ENCODE results near the gene KCNN4. TPM values are rescaled to one million over a fixed set of nuclear protein-coding genes. Genes with fewer than 3 reads are reported as not detected.

KCNN4 gene
- total and polyA plus RNA-seq, 10 of the 15 experiments (the other 5 are each of a cell fraction or from before 2014, with no cell fraction given) = 1.4 to 112 (median 77.9) TPM

DNA sequence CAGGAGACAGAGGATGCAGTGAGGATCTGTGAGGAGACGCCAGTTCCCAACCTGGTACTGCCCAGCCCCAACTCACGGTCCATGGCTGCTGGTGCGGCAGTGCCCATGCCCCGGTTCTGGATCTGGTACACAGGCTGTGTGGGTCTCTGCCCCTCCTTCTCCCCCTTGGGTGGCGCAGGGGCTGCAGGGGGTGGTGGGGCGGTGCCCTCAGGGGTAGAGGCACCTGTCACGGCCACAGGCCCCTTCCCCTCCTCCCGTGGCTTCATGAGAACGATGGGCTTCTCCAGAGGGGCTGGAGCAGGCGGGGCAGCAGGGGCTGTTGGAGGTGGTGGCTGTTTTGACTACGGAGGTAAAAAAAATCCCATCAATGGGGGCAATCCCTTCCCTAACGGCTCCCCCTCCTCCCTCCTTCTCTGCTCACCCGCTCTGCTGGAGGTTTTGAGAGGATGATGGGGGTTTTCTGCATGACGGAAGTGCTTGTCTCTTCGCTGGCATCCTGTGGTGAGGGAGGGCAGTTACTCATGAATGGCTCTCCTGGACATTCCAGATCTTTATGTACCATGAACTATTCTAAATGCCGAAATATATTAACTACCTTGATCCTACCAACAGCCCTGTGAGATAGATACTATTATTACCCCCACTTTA lies 33.1 kb downstream of the KCNN4 start (continued):
- TF ChIP-seq, protein P1, sequence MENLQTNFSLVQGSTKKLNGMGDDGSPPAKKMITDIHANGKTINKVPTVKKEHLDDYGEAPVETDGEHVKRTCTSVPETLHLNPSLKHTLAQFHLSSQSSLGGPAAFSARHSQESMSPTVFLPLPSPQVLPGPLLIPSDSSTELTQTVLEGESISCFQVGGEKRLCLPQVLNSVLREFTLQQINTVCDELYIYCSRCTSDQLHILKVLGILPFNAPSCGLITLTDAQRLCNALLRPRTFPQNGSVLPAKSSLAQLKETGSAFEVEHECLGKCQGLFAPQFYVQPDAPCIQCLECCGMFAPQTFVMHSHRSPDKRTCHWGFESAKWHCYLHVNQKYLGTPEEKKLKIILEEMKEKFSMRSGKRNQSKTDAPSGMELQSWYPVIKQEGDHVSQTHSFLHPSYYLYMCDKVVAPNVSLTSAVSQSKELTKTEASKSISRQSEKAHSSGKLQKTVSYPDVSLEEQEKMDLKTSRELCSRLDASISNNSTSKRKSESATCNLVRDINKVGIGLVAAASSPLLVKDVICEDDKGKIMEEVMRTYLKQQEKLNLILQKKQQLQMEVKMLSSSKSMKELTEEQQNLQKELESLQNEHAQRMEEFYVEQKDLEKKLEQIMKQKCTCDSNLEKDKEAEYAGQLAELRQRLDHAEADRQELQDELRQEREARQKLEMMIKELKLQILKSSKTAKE (IDR thresholded peaks at IDR 0.05; ENCODE audit: low read depth, poor library complexity, severe bottlenecking) = no peak
- TF ChIP-seq, protein P2, sequence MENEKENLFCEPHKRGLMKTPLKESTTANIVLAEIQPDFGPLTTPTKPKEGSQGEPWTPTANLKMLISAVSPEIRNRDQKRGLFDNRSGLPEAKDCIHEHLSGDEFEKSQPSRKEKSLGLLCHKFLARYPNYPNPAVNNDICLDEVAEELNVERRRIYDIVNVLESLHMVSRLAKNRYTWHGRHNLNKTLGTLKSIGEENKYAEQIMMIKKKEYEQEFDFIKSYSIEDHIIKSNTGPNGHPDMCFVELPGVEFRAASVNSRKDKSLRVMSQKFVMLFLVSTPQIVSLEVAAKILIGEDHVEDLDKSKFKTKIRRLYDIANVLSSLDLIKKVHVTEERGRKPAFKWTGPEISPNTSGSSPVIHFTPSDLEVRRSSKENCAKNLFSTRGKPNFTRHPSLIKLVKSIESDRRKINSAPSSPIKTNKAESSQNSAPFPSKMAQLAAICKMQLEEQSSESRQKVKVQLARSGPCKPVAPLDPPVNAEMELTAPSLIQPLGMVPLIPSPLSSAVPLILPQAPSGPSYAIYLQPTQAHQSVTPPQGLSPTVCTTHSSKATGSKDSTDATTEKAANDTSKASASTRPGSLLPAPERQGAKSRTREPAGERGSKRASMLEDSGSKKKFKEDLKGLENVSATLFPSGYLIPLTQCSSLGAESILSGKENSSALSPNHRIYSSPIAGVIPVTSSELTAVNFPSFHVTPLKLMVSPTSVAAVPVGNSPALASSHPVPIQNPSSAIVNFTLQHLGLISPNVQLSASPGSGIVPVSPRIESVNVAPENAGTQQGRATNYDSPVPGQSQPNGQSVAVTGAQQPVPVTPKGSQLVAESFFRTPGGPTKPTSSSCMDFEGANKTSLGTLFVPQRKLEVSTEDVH (IDR thresholded peaks at IDR 0.05; ENCODE audit: low read depth, partially characterized antibody) = no peak
- TF ChIP-seq FOS (IDR thresholded peaks at IDR 0.05; ENCODE audit: borderline replicate concordance, extremely low read depth, insufficient read length) (no peak), RBBP5 (conservative IDR thresholded peaks at IDR 0.05) (no peak), ETV6 (conservative IDR thresholded peaks at IDR 0.05 in 1 of 2, IDR thresholded peaks at IDR 0.05 in 1 of 2; ENCODE audit: borderline replicate concordance in 1 of 2, low read depth in 1 of 2) (peak in 1 of 2 experiments; percentile 34; a peak in 1 of 4 replicates), SMAD1 (IDR thresholded peaks at IDR 0.05; ENCODE audit: low read depth, partially characterized antibody) (no peak), NFYB (IDR thresholded peaks at IDR 0.05; ENCODE audit: insufficient read depth, low read depth, low read length) (no peak), EGR1 (IDR thresholded peaks at IDR 0.05; ENCODE audit: borderline replicate concordance in 1 of 2, low read depth in 2 of 2, low read length in 2 of 2) (no peak), EED (IDR thresholded peaks at IDR 0.05; ENCODE audit: low read depth) (peak; percentile 76), STAT1 (conservative IDR thresholded peaks at IDR 0.05) (no peak), FOXK2 (IDR thresholded peaks at IDR 0.05) (no peak)
- TF ChIP-seq, protein P3, sequence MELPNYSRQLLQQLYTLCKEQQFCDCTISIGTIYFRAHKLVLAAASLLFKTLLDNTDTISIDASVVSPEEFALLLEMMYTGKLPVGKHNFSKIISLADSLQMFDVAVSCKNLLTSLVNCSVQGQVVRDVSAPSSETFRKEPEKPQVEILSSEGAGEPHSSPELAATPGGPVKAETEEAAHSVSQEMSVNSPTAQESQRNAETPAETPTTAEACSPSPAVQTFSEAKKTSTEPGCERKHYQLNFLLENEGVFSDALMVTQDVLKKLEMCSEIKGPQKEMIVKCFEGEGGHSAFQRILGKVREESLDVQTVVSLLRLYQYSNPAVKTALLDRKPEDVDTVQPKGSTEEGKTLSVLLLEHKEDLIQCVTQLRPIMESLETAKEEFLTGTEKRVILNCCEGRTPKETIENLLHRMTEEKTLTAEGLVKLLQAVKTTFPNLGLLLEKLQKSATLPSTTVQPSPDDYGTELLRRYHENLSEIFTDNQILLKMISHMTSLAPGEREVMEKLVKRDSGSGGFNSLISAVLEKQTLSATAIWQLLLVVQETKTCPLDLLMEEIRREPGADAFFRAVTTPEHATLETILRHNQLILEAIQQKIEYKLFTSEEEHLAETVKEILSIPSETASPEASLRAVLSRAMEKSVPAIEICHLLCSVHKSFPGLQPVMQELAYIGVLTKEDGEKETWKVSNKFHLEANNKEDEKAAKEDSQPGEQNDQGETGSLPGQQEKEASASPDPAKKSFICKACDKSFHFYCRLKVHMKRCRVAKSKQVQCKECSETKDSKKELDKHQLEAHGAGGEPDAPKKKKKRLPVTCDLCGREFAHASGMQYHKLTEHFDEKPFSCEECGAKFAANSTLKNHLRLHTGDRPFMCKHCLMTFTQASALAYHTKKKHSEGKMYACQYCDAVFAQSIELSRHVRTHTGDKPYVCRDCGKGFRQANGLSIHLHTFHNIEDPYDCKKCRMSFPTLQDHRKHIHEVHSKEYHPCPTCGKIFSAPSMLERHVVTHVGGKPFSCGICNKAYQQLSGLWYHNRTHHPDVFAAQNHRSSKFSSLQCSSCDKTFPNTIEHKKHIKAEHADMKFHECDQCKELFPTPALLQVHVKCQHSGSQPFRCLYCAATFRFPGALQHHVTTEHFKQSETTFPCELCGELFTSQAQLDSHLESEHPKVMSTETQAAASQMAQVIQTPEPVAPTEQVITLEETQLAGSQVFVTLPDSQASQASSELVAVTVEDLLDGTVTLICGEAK (IDR thresholded peaks at IDR 0.05; ENCODE audit: borderline replicate concordance) = no peak
- TF ChIP-seq, protein P4, sequence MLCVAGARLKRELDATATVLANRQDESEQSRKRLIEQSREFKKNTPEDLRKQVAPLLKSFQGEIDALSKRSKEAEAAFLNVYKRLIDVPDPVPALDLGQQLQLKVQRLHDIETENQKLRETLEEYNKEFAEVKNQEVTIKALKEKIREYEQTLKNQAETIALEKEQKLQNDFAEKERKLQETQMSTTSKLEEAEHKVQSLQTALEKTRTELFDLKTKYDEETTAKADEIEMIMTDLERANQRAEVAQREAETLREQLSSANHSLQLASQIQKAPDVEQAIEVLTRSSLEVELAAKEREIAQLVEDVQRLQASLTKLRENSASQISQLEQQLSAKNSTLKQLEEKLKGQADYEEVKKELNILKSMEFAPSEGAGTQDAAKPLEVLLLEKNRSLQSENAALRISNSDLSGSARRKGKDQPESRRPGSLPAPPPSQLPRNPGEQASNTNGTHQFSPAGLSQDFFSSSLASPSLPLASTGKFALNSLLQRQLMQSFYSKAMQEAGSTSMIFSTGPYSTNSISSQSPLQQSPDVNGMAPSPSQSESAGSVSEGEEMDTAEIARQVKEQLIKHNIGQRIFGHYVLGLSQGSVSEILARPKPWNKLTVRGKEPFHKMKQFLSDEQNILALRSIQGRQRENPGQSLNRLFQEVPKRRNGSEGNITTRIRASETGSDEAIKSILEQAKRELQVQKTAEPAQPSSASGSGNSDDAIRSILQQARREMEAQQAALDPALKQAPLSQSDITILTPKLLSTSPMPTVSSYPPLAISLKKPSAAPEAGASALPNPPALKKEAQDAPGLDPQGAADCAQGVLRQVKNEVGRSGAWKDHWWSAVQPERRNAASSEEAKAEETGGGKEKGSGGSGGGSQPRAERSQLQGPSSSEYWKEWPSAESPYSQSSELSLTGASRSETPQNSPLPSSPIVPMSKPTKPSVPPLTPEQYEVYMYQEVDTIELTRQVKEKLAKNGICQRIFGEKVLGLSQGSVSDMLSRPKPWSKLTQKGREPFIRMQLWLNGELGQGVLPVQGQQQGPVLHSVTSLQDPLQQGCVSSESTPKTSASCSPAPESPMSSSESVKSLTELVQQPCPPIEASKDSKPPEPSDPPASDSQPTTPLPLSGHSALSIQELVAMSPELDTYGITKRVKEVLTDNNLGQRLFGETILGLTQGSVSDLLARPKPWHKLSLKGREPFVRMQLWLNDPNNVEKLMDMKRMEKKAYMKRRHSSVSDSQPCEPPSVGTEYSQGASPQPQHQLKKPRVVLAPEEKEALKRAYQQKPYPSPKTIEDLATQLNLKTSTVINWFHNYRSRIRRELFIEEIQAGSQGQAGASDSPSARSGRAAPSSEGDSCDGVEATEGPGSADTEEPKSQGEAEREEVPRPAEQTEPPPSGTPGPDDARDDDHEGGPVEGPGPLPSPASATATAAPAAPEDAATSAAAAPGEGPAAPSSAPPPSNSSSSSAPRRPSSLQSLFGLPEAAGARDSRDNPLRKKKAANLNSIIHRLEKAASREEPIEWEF (IDR thresholded peaks at IDR 0.05; ENCODE audit: insufficient replicate concordance, low read depth, low read length) = no peak
